Motor neuron (in vitro differentiated cells): ENCODE data around the gene U2SURP. TPM values are rescaled to one million over a fixed set of nuclear protein-coding genes. Genes with fewer than 3 reads are reported as not detected.
"Not testable (repeated sequence)": the region's sequence is repeated elsewhere in the genome, so short reads cannot be mapped to it uniquely, and the experiment has no call there.

Source experiments
- ATAC-seq, 8 experiments: fragments of 200-7000 bp; cut with Tn5 transposase; replicated peaks in 6 of 8; 2 replicates each; pipeline ENCODE4 v1.8.0; 2021; ENCODE audit warnings: mild to moderate bottlenecking in 8 of 8, moderate library complexity in 8 of 8
- H3K27ac ChIP-seq, 2 donors: fragments of 250-450 bp; sonication (Bioruptor Pico); 2 replicates each; pipeline ENCODE4 v1.9.0; 2021; ENCODE audit warnings: antibody characterized with exemption in 2 of 2, mild to moderate bottlenecking in 2 of 2, moderate library complexity in 1 of 2
- H3K4me1 ChIP-seq, 2 donors: fragments of 250-450 bp; sonication (Bioruptor Pico); replicated peaks in 1 of 2; 2 replicates each; pipeline ENCODE4 v1.6.1; 2021; ENCODE audit warnings: antibody characterized with exemption in 2 of 2, mild to moderate bottlenecking in 2 of 2, moderate library complexity in 1 of 2
- H3K4me3 ChIP-seq, 5 donors: fragments of 250-450 bp; sonication (Bioruptor Pico); 2 replicates each; pipeline ENCODE4 v1.9.0; 2021; ENCODE audit warnings: antibody characterized with exemption in 5 of 5, mild to moderate bottlenecking in 5 of 5, moderate library complexity in 4 of 5
- WGBS, 10 experiments: fragments of 450-650 bp; shearing (Covaris generic); methylation state at CpG; one replicate each; pipeline ENCODE4 v1.0.0; 2022; 5-methylcytosine and 5-hydroxymethylcytosine counted together
- in situ Hi-C, 9 experiments: fragments of 400-800 bp; cut with MboI; loops; one replicate each; pipeline ENCODE4 v1.15.0; 2021; ENCODE audit warnings: low sequenced_read_pairs in 9 of 9, low pct_unique_long_range_greater_than_20kb in 2 of 9; ENCODE audit not compliant: unreplicated experiment in 9 of 9
- total RNA-seq, 8 experiments: library from RNA; unstranded; fragments of 300-600 nt; gene quantifications; 2 replicates each; pipeline versions ENCODE4 v1.2.3 to v1.2.4, GENCODE V29; 2022

U2SURP gene
- total RNA-seq, 8 experiments from 2014 or later, result 57.0 to 176 (median 81.6) TPM

DNA sequence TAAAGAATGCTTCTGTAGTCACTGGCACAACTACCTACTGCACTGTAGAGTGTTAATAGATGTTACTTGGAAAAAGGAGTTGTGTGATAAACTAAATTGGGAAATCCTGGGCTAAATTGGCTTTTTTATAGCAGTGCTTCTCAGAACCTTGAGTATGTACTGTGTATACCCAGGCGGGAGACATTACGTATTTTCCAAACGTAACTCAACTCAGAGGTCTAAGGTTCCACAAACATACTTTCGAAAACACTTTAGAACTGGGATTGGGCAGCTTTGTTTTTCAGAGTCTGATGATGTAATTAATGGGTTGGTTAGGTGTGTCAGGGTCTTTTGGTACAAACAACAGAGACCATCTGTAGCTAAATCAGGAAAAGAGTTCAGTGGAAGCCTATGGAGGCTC lies 64.7 kb downstream of the U2SURP start:
- ATAC-seq, result no peak
- 38 to 100% (median 91%) methylated on average over 1 to 4 of the region's 4 CpGs for WGBS, 10 experiments
- no peak overlapping the region for H3K4me3 ChIP-seq
- H3K4me1 ChIP-seq, result no peaks in the 10 kb centered on the region
- H3K27ac ChIP-seq, result no peak overlapping the region
- in situ Hi-C loops, result no loop called here

DNA sequence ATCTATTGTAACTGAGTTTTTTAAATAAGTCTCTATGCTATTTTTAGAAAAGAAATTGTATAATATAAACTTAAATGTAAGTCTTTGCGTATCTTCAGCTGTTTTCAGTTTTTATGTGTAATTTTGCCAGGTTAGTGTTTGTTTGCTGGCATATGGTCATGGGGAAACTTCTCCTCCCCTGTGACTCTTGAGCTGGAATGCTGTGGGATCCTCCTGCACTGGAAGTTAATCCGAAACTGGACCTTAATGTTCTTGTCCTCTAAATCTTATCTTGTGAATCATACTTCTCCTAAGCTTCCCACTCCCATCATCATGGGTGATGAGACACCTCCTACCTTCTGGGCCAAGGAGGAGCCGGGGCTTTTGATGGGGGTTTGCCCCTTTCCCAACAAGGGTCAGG lies 65.8 kb downstream of the U2SURP start:
- WGBS, 10 experiments, result 40 to 100% (median 93%) methylated on average over 1 to 3 of the region's 3 CpGs; no CpG with 5 or more reads in 1 of the 10 experiments
- Histone ChIP-seq H3K4me1 (peaks cover 0 to 2% of the 10 kb centered on the region in 2 donors), H3K4me3 (no peak overlapping the region), H3K27ac (no peak overlapping the region)
- in situ Hi-C loops, result no loop called here
- no peak for ATAC-seq

DNA sequence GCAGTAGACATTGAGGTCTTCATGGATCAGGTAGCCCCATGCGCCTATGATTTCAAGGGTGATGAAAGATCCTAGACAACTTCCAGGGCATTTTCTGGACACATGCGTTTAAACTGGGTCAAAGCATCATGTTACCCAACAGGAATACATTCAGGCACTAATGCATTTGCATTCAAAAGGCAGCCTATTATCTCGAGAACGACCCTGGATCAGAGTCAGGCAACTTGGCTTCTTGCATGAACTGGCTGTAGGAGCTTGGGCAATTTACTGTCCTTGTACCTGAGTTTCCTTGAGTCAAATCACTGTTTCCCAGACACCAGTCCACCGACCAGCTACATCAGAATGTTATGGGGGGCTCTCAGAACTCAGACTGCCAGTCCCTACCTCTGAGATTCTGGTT lies 66.7 kb downstream of the U2SURP start:
- Histone ChIP-seq H3K27ac (no peak overlapping the region), H3K4me1 (peaks cover 0 to 2% of the 10 kb centered on the region in 2 donors), H3K4me3 (no peak overlapping the region)
- in situ Hi-C loops, result no loop called here
- ATAC-seq, result no peak
- whole genome bisulfite sequencing, 10 experiments, result 18 to 80% (median 50%) methylated on average over 1 to 5 of the region's 5 CpGs; no CpG with 5 or more reads in 3 of the 10 experiments

DNA sequence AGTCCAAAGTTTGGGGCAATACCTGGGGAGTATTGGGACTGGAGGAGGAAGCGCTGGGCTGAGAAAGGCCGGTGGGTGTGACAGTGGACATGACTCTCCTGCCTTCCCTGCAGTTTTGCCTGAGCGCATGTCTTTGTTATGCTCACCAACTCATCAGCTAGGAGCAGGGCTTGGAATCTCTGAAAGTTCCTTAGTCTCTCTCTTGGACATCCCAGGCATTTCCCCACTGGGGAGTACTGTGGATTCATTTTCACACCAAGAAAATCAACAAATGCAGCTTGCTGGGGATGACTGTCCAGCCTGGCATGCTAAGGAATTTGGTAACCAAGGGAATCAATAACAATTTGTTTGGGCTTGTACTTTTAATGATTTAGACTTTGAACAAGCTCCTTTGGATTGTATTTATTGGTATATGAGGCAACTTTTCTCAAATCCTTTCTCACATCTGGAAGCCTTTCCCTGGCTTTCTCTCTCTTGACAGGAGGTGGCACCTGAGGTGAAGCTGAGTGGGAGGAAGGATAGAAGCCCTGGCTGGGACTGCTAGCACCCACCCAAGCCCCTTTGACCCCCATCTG lies 69.7 kb downstream of the U2SURP start:
- peaks cover 0 to 2% of the 10 kb centered on the region in 2 donors for H3K4me1 ChIP-seq
- H3K27ac ChIP-seq, result no peak overlapping the region
- H3K4me3 ChIP-seq, result no peak overlapping the region
- ATAC-seq, result peak in 5 of 8 experiments; percentile 46 to 91 (median 87)
- in situ Hi-C loops, result no loop called here
- 30 to 67% (median 47%) methylated on average over 1 to 3 of the region's 3 CpGs; no CpG with 5 or more reads in 5 of the 10 experiments for WGBS, 10 experiments

DNA sequence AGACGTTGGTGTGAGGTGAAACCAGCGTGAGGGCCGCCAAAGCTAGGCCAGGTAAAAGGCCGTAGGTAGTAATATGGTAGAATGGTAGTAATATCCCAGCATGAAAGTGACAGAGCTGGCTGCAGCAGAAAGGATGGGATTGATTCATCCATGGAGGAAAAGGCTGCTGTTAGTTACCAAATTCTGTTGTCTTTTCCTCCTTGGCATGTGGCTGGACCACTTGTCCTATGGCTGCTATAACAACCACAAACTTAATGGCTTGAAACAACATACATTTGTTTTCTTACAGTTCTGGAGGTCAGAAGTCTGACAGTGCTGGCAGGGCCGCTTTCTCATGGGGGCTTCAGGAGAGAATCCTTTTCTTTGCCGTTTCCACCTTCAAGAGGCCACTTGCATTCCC lies 70.4 kb downstream of the U2SURP start:
- Histone ChIP-seq H3K4me3 (no peak overlapping the region), H3K4me1 (peaks cover 0 to 2% of the 10 kb centered on the region in 2 donors), H3K27ac (no peak overlapping the region)
- in situ Hi-C loops, result no loop called here
- WGBS, 10 experiments, result 80 to 100% (median 100%) methylated on average over 1 to 6 of the region's 6 CpGs; no CpG with 5 or more reads in 1 of the 10 experiments
- no peak for ATAC-seq

DNA sequence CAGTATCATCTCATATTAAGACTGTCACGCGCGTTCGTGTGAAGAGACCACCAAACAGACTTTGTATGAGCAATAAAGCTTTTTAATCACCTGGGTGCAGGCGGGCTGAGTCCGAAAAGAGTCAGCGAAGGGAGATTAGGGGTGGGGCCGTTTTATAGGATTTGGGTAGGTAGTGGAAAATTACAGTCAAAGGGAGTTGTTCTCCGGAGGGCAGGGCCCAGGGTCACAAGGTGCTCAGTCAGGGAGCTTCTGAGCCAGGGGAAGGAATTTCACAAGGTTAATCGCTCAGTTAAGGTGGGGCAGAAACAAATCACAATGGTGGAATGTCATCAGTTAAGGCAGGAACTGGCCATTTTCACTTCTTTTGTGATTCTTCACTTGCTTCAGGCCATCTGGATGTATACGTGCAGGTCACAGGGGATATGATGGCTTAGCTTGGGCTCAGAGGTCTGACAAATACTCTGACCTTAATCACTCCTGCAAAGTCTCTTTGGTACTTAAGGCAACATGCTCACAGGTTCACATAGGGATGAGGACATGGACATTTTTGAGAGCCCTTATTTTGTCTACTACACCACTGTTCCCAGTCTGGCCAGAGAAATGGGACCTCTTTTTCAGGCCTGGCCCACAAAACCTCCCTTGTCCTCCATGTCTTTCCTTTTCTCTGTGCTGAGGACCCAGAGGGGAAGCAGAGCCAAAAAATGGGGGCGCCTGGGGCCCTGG lies 71.1 kb downstream of the U2SURP start:
- WGBS, 10 experiments, result 81 to 100% (median 96%) methylated on average over 1 to 9 of the region's 12 CpGs
- H3K4me3 ChIP-seq, H3K27ac ChIP-seq, in situ Hi-C loops, H3K4me1 ChIP-seq, ATAC-seq: not testable (repeated sequence)

DNA sequence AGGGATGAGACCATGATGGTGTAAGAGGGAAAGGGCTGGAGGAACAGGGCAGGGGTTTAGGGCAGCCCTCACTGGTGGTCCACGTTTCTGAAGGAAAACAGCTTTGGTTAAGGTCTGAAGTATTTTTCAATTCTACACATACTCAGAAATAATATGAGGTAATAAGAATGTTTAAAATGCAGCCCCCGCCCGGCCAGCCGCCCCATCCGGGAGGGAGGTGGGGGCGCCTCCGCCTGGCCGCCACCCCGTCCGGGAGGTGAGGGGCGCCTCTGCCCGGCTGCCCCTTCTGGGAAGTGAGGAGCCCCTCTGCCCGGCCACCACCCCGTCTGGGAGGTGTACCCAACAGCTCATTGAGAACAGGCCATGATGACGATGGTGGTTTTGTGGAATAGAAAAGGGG lies 72.2 kb downstream of the U2SURP start:
- H3K4me3 ChIP-seq, in situ Hi-C loops, ATAC-seq, H3K4me1 ChIP-seq, H3K27ac ChIP-seq: not testable (repeated sequence)
- WGBS, 10 experiments, result 50 to 100% (median 79%) methylated on average over 1 to 5 of the region's 15 CpGs; no CpG with 5 or more reads in 5 of the 10 experiments

DNA sequence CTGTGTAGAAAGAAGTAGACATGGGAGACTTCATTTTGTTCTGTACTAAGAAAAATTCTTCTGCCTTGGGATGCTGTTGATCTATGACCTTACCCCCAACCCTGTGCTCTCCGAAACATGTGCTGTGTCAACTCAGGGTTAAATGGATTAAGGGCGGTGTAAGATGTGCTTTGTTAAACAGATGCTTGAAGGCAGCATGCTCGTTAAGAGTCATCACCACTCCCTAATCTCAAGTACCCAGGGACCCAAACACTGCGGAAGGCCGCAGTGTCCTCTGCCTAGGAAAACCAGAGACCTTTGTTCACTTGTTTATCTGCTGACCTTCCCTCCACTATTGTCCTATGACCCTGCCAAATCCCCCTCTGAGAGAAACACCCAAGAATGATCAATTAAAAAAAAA lies 72.6 kb downstream of the U2SURP start:
- in situ Hi-C loops, H3K27ac ChIP-seq, H3K4me3 ChIP-seq, H3K4me1 ChIP-seq, ATAC-seq: not testable (repeated sequence)
- WGBS, 10 experiments, result 90 to 100% (median 96%) methylated on average over 1 to 4 of the region's 5 CpGs; no CpG with 5 or more reads in 7 of the 10 experiments

DNA sequence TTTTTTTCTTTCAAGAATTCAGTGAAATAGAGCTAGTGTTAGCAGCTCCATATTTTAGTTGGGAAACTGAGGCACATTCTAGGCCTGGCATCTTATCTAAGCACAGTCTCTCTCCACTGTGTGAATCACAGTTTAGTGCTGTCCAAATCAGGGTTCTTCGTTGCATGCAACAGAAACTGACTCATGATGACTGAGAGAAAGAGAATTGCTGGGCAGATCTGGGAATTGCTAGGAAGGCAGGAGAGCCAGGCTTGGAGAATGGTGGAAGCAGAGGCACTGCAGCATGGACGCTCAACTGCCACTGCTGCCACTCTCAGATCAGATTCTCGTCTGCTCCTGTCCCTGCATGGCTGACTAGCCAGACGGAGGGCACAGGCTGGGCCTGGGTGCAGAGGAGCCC lies 77.5 kb downstream of the U2SURP start:
- Histone ChIP-seq H3K27ac (no peak overlapping the region), H3K4me1 (no peaks in the 10 kb centered on the region), H3K4me3 (no peak overlapping the region)
- in situ Hi-C loops, result loop anchor here in 1 of 9 experiments (25.0 kb wide), 1 partner anchor 558 kb away; no protein-coding TSS in a partner anchor
- 0 to 89% (median 67%) methylated on average over 1 to 3 of the region's 4 CpGs; no CpG with 5 or more reads in 3 of the 10 experiments for WGBS, 10 experiments
- peak in 3 of 8 experiments; percentile 45 to 93 (median 91) for ATAC-seq

DNA sequence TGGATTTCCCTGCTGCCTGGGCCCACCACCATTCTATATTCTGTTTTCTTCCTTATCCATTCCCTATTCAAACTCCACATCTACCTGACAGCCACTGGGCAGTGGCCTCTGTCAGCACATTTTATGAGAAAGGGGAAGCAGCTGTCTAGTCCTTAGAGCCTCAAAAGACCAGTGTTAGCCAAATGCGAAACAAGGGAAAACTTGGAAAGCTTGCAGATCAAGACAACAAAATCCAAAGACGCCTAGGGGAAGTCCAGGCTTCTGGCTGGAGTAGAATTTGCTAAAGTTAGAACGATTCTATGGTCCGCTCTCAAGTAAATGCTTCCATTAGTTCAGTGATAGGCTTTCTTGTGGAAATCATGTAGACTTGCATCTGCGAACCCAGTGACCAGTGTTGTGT lies 78.8 kb downstream of the U2SURP start:
- Histone ChIP-seq H3K4me1 (no peaks in the 10 kb centered on the region), H3K27ac (no peak overlapping the region), H3K4me3 (no peak overlapping the region)
- WGBS, 10 experiments, result 75 to 100% (median 88%) methylated on average over 1 to 5 of the region's 5 CpGs; no CpG with 5 or more reads in 3 of the 10 experiments
- in situ Hi-C loops, result loop anchor here in 1 of 9 experiments (25.0 kb wide), 1 partner anchor 557 kb away; no protein-coding TSS in a partner anchor
- ATAC-seq, result no peak

DNA sequence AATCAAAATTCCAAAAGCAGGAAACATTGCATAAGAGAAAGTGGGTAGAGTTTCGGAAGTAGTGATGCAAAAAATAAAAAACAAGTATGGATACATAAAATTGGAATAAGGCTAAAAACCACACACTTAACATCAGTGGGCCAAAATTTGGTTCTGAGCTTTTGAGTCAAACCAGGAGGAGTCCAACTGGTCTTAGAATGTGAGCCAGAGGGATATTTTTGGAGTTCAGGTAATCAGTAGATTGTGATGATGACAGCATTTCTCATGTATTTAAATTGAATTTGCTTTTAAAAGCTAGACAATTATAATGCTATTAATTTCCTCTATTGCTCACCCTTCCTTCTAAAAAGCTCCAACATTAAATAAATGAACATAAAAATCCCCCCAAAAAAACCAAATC lies 80.0 kb downstream of the U2SURP start:
- WGBS, 10 experiments, result 60 to 100% (median 86%) methylated on average over 1 of the region's 1 CpG; no CpG with 5 or more reads in 1 of the 10 experiments
- no peak overlapping the region for H3K27ac ChIP-seq
- no peak overlapping the region for H3K4me3 ChIP-seq
- no peaks in the 10 kb centered on the region for H3K4me1 ChIP-seq
- in situ Hi-C loops, result loop anchor here in 1 of 9 experiments (25.0 kb wide), 1 partner anchor 556 kb away; no protein-coding TSS in a partner anchor
- no peak for ATAC-seq

DNA sequence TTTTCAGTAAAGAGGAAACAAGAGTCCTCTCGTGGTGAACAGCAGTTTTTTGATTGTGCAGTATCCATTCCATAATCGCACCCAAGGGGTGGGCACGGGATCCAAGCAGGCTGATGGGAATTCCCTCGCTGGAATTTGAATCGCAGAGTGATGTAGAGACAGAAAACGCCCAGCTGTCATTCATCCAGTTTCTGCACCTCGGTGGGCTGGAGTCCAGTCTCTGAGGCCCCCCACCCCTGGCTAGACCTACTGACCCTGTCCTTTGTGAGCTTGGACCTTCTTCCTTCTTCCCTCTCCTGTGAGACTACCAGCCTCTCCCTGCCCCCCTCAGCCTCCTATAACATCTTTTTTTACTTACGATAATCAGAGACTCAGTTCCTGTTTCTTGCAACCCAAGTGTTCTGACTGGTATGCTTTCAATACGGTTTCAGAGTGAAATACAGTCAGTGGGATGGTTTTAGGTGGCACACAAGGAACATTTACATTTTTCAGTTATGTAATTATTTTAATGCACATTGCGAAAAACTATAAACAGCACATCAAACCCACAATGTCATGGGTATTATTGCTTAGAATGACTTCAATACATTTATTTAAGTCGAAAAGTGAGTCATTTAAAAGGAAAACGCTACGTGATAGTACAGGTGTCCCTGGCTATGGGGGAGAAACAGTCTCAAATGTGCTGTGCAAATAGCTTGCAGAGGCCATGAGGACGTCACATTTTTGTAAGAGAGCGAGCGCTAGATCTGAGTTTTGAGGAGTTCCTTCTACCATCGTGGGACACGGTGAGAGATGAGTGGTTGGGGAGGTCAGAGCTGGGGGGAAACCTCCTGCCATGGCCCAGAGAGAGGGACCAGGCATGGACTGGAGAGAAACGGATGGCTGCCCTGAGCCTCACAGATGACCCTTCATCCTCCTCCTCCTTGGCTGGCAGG lies 80.7 kb downstream of the U2SURP start:
- no peak overlapping the region for H3K4me3 ChIP-seq
- no peaks in the 10 kb centered on the region for H3K4me1 ChIP-seq
- in situ Hi-C loops, result loop anchor here in 1 of 9 experiments (25.0 kb wide), 1 partner anchor 555 kb away; no protein-coding TSS in a partner anchor
- peak in 1 of 8 experiments; percentile 77 for ATAC-seq
- 48 to 95% (median 84%) methylated on average over 2 to 16 of the region's 19 CpGs for WGBS, 10 experiments
- H3K27ac ChIP-seq, result no peak overlapping the region
